Mesodermal cell (in vitro differentiated cells): ENCODE data around the gene CERS6.
"Not testable (repeated sequence)": the region's sequence is repeated elsewhere in the genome, so short reads cannot be mapped to it uniquely, and the experiment has no call there.

Experiments used
- H3K27ac ChIP-seq: 2 replicates; pipeline ENCODE4 v1.7.0; 2013; ENCODE audit warnings: mild to moderate bottlenecking, low read depth, low read length, moderate library complexity; ENCODE audit not compliant: severe bottlenecking
- H3K36me3 ChIP-seq: 2 replicates; pipeline ENCODE4 v1.7.1; 2013; ENCODE audit warnings: mild to moderate bottlenecking, low read length, moderate library complexity; ENCODE audit not compliant: control insufficient read depth, insufficient read depth
- H3K4me1 ChIP-seq: one replicate; pipeline ENCODE4 v1.7.1; 2013; ENCODE audit warnings: mild to moderate bottlenecking, low read length; ENCODE audit not compliant: insufficient read depth, control insufficient read depth, poor library complexity, severe bottlenecking
- H3K4me3 ChIP-seq: 2 replicates; pipeline ENCODE4 v1.7.0; 2013; ENCODE audit warnings: low read length, control low read depth, mild to moderate bottlenecking; ENCODE audit not compliant: insufficient read depth, poor library complexity, severe bottlenecking; ENCODE audit errors: extremely low read depth
- H3K9me3 ChIP-seq: 2 replicates; pipeline ENCODE4 v1.7.1; 2013; ENCODE audit warnings: mild to moderate bottlenecking, low read length, moderate library complexity; ENCODE audit not compliant: control insufficient read depth
- WGBS, 2 experiments: methylation state at CpG; one replicate each; pipeline ENCODE4 v1.1.5; 2013; ENCODE audit warnings: missing lambda C conversion rate in 2 of 2; ENCODE audit not compliant: insufficient coverage in 2 of 2; 5-methylcytosine and 5-hydroxymethylcytosine counted together

The CERS6 gene

GRCh38 chr2:168791140-168791539 lies 335.1 kb downstream of the CERS6 start:
- not testable (repeated sequence) for H3K36me3 ChIP-seq, H3K4me3 ChIP-seq, H3K9me3 ChIP-seq, H3K27ac ChIP-seq, H3K4me1 ChIP-seq
- WGBS, 2 experiments, result 100% methylated on average over 1 of the region's 2 CpGs; no CpG with 5 or more reads in 1 of the 2 experiments

GRCh38 chr2:168793596-168793995 lies 337.5 kb downstream of the CERS6 start:
- Histone ChIP-seq H3K4me3 (no peak overlapping the region), H3K9me3 (no peaks in the 10 kb centered on the region)
- WGBS, 2 experiments, result 50 to 85% methylated on average over 1 to 2 of the region's 2 CpGs

GRCh38 chr2:168794968-168795367 lies 338.9 kb downstream of the CERS6 start:
- WGBS, 2 experiments, result no CpG with 5 or more reads among the region's 1 CpG
- no peaks in the 10 kb centered on the region for H3K36me3 ChIP-seq
- peaks cover 26% of the 10 kb centered on the region for H3K4me1 ChIP-seq
- H3K9me3 ChIP-seq, result no peaks in the 10 kb centered on the region
- no peak overlapping the region for H3K27ac ChIP-seq
- no peak overlapping the region for H3K4me3 ChIP-seq

More at GRCh38 chr2:168793596-168793995, 337.5 kb downstream of the CERS6 start:
- H3K27ac ChIP-seq, result no peak overlapping the region
- H3K4me1 ChIP-seq, result peaks cover 17% of the 10 kb centered on the region
- H3K36me3 ChIP-seq, result no peaks in the 10 kb centered on the region

GRCh38 chr2:168796090-168796577 lies 340.1 kb downstream of the CERS6 start:
- H3K4me1 ChIP-seq, result peaks cover 26% of the 10 kb centered on the region
- H3K27ac ChIP-seq, result peak overlapping the region; percentile 60
- no peak overlapping the region for H3K4me3 ChIP-seq
- no peaks in the 10 kb centered on the region for H3K9me3 ChIP-seq
- 96 to 98% methylated on average over 9 of the region's 9 CpGs for WGBS, 2 experiments
- H3K36me3 ChIP-seq, result no peaks in the 10 kb centered on the region

GRCh38 chr2:168796583-168797285 lies 340.7 kb downstream of the CERS6 start:
- H3K4me1 ChIP-seq, result peaks cover 26% of the 10 kb centered on the region
- no peaks in the 10 kb centered on the region for H3K36me3 ChIP-seq
- 88 to 90% methylated on average over 5 to 6 of the region's 8 CpGs for WGBS, 2 experiments
- no peak overlapping the region for H3K4me3 ChIP-seq
- H3K27ac ChIP-seq, result peak overlapping the region; percentile 60
- no peaks in the 10 kb centered on the region for H3K9me3 ChIP-seq

GRCh38 chr2:168797286-168797655 lies 341.2 kb downstream of the CERS6 start:
- Histone ChIP-seq H3K36me3 (no peaks in the 10 kb centered on the region), H3K27ac (no peak overlapping the region), H3K9me3 (no peaks in the 10 kb centered on the region), H3K4me1 (peaks cover 26% of the 10 kb centered on the region), H3K4me3 (no peak overlapping the region)

GRCh38 chr2:168798076-168798887 lies 342.2 kb downstream of the CERS6 start:
- H3K4me3 ChIP-seq, result no peak overlapping the region
- H3K9me3 ChIP-seq, result no peaks in the 10 kb centered on the region
- H3K4me1 ChIP-seq, result peaks cover 26% of the 10 kb centered on the region
- 58 to 73% methylated on average over 10 to 11 of the region's 13 CpGs for WGBS, 2 experiments
- no peaks in the 10 kb centered on the region for H3K36me3 ChIP-seq
- H3K27ac ChIP-seq, result peak overlapping the region; percentile 54

GRCh38 chr2:168798888-168799410 lies 342.9 kb downstream of the CERS6 start:
- no peaks in the 10 kb centered on the region for H3K36me3 ChIP-seq
- H3K27ac ChIP-seq, result peak overlapping the region; percentile 54
- 82 to 89% methylated on average over 1 of the region's 1 CpG for WGBS, 2 experiments

GRCh38 chr2:168801471-168801870 lies 345.4 kb downstream of the CERS6 start:
- 50 to 100% methylated on average over 1 to 2 of the region's 2 CpGs for WGBS, 2 experiments
- Histone ChIP-seq H3K4me1 (peaks cover 24% of the 10 kb centered on the region), H3K4me3 (no peak overlapping the region), H3K27ac (peak overlapping the region; percentile 57), H3K36me3 (no peaks in the 10 kb centered on the region), H3K9me3 (no peaks in the 10 kb centered on the region)

More at GRCh38 chr2:168798888-168799410, 342.9 kb downstream of the CERS6 start:
- Histone ChIP-seq H3K9me3 (no peaks in the 10 kb centered on the region), H3K4me1 (peaks cover 26% of the 10 kb centered on the region), H3K4me3 (no peak overlapping the region)

GRCh38 chr2:168801961-168802858 lies 346.1 kb downstream of the CERS6 start, which contains the start of gene NOSTRIN:
Gene NOSTRIN, plus strand, starts transcription at chr2:168802637. Its CDS starts 10 bp downstream, at chr2:168802647.
- 73 to 83% methylated on average over 9 of the region's 10 CpGs for WGBS, 2 experiments
- H3K4me1 ChIP-seq, result peaks cover 16% of the 10 kb centered on the region
- H3K27ac ChIP-seq, result peak within 1 kb of the TSS; percentile 57
- no peak within 1 kb of the TSS for H3K4me3 ChIP-seq
- no peaks in the 10 kb centered on the region for H3K36me3 ChIP-seq
- no peaks in the 10 kb centered on the region for H3K9me3 ChIP-seq
